COLO829 (cell line): Measurements from ENCODE around the gene TMEM97.
"Not testable (repeated sequence)": the region's sequence is repeated elsewhere in the genome, so short reads cannot be mapped to it uniquely, and the experiment has no call there.

Experiments
- DNase-seq: peaks from one replicate; pipeline ENCODE4 v3.0.0; 2012; ENCODE audit warnings: low spot score

TMEM97 gene

GRCh38 chr17:28318759-28319597 is at the start of gene TMEM97:
TMEM97 (plus strand) TSS chr17:28319200; CDS start chr17:28319240, 40 bp downstream.
- peak; percentile 94 for DNase-seq

- DNase-seq = no peak
Measured at GRCh38 chr17:28270055-28270454, 48.9 kb upstream of the TMEM97 start.

- DNase-seq = no peak
Measured at GRCh38 chr17:28270926-28271325, 48.1 kb upstream of the TMEM97 start.

- no peak for DNase-seq
Measured at GRCh38 chr17:28271431-28271830, 47.6 kb upstream of the TMEM97 start.

GRCh38 chr17:28272166-28272565 is 46.8 kb upstream of the TMEM97 start:
- no peak for DNase-seq

GRCh38 chr17:28273341-28273740 is 45.7 kb upstream of the TMEM97 start:
- DNase-seq = not testable (repeated sequence)

DNA sequence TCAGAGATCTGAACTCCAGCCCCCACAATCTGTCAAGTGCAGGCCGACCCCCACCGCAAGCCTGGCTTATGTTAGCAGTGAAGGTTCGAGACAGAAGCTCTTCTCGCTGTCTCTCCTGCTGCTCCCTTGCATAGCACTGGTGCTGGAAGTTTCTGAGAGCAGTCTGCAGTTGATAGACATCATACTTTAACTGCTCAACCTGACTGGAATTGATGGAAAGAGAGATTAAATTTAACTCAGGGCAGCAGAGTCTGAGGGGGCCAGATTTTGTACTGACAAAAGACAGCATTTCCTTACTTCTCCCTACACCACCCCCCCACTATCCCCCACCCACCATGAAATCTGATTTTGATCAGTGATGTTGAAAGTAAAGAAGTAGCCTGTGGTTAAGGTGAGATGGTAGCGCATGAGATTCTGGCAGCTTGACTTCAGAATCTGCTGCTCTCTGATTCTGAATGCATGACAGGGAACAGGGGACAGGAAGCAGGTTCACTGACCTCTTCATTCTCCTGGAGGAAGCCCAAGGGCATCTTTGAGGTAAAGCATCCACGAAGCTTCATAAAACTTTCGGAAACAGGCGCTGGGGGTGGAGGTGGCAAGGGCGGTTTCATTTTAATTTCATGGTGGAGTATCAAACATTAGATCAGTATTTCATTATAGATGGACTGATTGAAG is 44.3 kb upstream of the TMEM97 start:
- DNase-seq = no peak

DNA sequence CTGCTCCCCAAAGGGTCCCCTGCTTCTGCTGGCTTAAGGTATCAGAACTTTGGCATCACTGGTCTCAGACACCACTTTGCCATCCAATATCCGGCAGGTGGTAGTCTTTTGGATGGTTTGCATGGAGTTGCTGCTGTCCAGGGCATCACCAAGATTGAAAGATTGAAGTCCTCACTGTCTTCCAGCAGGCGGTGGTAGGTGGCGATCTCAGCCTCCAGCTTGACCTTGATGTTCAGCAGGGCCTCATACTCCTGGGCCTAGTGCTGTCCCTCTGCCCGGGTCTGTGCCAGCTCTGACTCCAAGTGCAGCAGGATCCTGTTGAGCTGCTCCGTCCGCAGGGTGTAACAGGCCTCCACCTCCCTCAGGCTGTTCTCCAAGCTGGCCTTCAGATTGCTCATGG is 43.0 kb upstream of the TMEM97 start:
- no peak for DNase-seq

GRCh38 chr17:28279411-28279810 is 39.6 kb upstream of the TMEM97 start:
- no peak for DNase-seq

GRCh38 chr17:28280826-28281225 is 38.2 kb upstream of the TMEM97 start:
- DNase-seq = no peak

DNA sequence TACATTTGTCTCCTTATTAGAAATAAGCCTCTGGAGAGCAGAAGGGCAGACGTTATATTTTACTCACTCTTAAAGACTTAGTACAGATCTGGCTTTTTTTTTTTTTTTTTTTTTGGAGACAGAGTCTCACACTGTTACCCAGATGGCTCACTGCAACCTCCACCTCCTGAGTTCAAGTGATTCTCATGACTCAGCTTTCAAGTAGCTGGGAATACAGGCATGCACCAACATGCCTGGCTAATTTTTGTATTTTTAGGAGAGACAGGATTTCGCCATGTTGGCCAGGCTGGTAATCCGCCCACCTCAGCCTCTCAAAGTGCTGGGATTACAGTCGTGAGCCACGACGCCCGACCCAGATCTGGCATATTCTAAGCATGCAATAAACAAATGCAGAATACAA is 36.4 kb upstream of the TMEM97 start:
- no peak for DNase-seq

DNA sequence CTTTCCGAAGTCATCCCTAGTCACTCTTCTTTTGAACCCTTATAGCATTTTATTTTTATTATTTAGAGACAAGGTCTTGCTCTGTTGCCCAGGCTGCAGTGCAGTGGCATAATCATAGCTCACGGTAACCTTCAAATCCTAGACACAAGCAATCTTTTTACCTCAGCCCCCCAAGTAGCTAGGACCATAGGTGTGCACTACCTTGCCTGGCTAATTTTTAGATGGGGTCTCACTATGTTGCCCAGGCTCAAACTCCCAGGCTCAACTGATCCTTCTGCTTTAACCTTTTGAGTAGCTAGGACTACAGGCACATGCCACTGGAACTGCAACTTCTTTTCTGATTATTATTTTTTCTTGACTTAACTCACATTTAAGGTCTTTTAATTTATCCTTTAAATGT is 33.0 kb upstream of the TMEM97 start:
- no peak for DNase-seq

- no peak for DNase-seq
Measured at GRCh38 chr17:28290703-28291102, 28.3 kb upstream of the TMEM97 start.

GRCh38 chr17:28291780-28292330 is 27.1 kb upstream of the TMEM97 start:
- no peak for DNase-seq

- DNase-seq = not testable (repeated sequence)
Measured at GRCh38 chr17:28292878-28293277, 26.1 kb upstream of the TMEM97 start.

- no peak for DNase-seq
Measured at GRCh38 chr17:28293994-28294393, 25.0 kb upstream of the TMEM97 start.

- no peak for DNase-seq
Measured at GRCh38 chr17:28295677-28296578, 23.1 kb upstream of the TMEM97 start.

DNA sequence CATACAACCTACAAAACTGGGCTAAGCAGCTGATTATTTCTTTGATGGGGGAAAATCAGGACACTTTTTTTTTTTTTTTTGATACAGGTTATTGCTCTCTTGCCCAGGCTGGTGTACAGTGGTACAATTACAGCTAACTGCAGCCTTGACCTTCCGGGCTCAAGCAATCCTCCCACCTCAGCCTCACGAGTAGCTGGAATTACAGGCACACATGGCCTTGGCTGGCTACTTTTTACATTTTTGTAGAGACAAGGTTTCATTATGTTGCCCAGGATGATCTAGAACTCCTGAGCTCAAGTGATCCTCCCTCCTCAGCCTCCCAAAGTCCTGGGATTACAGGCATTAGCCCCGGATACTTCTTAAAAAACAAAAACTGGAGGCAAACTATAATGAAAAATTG is 20.6 kb upstream of the TMEM97 start:
- DNase-seq = no peak

- no peak for DNase-seq
Measured at GRCh38 chr17:28306954-28307401, 12.0 kb upstream of the TMEM97 start.

DNA sequence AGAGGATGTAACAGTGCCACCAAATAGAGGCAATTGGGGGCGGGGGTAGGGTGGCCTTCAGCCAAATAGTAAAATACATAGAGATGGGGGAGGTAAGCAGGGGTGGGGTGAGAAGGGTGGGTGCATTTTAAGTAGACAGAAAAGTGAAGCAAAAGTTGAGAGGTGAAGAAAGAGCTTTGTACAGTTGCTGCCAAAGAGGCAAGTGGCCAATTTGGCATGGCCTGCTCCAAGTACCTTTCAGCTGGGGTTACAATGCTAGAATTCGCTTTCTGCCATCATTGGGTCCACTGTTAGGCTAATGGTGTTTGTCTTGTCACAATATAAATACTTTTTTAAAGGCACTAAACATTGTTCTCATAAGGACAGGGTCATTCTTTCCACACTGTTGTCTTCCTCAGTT is 5.2 kb upstream of the TMEM97 start:
- DNase-seq = no peak

GRCh38 chr17:28315846-28316705 is 2.9 kb upstream of the TMEM97 start:
- DNase-seq = no peak
